GM19328 (cell line): Measurements from ENCODE around the gene SMIM20.
"Not testable (repeated sequence)": the region's sequence is repeated elsewhere in the genome, so short reads cannot be mapped to it uniquely, and the experiment has no call there.

Experiments used
- ATAC-seq: cut with Tn5 transposase; IDR thresholded peaks from one replicate; pipeline ENCODE4 v1.9.1; 2021; ENCODE audit warnings: mild to moderate bottlenecking, moderate library complexity; ENCODE audit not compliant: unreplicated experiment

Gene SMIM20

DNA sequence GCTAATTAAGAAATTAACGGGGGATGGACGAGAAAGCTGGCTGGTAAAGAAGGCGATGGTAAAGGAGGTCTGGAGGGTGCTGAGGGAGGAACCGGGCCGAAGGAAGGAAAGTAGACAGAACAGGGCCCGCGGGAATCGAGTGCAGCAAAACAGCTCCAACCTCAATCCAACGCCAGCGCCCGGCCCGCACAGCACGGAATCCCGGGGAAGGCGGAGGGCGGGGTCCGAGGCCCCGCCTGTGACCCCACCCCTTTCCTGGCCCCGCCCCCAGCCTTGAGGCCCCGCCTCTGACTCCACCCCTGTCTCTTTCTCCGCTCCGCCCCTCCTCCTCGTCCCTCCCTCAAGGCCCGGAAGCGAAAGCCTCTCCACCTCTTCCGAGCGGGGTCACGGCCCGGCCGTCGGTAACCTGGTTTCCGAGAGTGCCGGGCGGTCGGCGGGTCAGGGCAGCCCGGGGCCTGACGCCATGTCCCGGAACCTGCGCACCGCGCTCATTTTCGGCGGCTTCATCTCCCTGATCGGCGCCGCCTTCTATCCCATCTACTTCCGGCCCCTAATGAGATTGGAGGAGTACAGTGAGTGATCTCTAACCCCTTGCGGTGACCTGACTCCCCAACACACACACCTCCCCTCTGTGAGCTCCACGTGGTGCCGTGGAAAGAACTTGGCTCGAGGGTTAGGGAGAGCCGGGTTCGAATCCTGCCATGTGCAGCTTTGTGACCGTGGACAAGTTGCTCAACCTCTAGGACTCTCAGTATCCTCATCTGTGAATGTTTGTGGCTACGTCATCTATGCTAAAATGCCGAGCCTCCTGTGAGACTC lies at the start of gene SMIM20:
SMIM20 (plus strand) TSS at position 370 of the 819 bp plus-strand sequence; CDS start at position 464, 94 bp downstream.
- peak; percentile 94 for ATAC-seq

DNA sequence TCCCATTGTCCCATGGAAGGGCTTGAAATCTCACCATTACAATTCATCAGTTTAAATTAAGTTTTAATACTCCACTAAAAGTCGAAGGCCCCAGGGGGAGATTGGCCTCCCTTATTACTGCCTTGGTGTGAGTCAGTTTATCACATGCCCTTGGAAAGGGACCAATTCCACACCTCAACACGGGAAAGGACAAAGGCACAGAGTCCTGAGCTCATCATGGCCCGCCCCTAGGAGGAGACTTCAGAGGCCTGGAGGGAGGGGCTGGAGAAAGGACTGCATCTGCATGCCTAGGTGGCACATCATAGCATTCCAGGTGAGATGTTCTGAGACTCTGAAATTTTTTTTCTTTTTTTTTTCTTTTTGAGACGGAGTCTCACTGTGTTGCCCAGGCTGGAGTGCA lies 48.4 kb upstream of the SMIM20 start:
- ATAC-seq: no peak

DNA sequence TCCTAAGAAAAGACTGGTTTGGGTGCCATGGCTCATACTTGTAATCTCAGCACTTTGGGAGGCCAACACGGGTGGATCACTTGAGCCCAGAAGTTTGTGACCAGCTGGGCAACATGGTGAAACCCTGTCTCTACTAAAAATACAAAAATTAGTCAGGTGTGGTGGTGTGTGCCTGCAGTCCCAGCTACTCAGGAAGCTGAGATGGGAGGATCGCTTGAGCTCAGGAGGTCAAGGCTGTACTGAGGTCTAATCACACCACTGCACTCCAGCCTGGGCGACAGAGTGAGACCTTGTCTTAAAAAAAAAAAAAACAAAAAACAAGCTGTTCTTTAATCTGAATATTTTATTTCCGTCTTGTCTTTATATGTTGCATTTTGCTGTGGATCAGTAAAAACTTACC lies 47.6 kb upstream of the SMIM20 start:
- not testable (repeated sequence) for ATAC-seq

DNA sequence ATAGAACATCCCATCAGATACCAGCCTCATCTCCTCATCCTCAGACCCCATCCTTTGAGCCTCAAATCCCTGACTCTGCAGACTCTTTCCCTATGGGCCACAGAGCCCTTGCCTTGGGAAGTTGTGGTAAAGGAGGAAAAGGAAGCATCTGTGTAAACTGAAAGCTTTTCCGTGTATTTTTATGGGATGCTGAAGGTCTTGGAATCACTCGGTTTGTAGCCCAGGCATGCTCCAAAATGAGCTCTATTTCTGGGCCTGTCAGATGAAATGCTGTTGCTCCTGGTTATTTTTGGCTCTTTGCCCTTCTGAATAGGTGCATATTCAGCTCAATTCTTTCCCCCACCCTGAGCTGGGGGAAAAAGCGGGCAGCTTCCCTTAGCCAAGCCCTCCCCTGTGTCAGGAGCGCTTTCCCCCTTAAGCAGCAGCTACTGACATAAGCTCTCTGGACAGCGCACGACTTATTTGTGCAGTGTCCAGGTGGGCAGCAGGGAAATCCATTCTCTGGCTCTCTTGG lies 46.2 kb upstream of the SMIM20 start:
- no peak for ATAC-seq

DNA sequence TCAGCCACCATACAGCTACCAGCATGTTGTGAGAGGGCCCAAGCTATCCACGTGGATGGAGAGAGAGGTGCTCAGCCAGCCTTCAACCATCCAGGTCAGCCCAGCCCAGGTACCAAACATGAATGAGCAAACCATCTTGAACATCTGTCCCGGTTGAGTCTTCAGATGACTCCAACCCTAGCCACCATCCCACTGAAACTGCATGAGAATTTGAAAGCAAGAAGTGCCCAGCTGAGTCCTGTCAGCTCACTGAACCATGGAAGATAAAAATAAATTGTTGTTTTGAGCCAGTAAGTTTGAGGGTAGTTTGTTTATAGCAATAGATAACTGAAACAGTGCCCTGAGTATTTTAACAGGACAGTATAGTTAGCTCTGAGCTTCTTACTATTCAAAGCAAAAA lies 43.9 kb upstream of the SMIM20 start:
- no peak for ATAC-seq

DNA sequence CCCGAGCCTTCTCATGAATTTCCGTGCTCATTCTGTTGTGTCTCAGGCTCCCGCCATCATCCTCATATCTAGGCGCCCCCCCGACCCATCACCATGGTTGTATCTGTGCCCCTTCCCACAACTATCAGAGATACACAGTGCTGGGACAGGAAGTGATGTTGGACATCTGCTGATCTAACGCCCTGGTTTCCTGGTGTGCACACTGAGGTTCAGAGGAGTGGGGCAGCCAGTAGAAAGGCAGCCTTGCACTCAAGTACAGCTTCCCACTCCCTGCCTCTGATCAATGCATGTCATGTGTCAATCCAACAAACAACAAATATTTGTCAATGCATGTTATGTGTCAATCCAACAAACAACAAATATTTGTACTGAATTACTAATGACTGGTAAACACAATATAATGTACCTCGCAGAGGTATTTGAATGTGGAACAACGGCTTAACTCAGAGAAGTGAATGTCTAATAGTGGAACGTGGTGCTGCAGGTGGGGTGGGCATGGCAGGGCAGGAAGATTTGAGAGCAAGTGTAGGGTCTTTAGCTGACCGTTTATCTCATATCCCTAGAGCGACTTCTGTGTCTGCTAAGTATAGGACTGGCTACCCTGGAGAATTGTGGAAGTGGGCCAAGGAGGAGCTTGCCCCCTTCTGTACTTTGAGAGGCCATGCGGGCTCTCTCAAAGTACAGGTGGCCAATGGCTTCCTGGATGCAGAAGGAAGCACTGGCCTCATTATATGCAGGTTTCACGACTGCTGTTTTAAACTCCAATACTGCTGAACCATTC lies 41.0 kb upstream of the SMIM20 start:
- no peak for ATAC-seq

DNA sequence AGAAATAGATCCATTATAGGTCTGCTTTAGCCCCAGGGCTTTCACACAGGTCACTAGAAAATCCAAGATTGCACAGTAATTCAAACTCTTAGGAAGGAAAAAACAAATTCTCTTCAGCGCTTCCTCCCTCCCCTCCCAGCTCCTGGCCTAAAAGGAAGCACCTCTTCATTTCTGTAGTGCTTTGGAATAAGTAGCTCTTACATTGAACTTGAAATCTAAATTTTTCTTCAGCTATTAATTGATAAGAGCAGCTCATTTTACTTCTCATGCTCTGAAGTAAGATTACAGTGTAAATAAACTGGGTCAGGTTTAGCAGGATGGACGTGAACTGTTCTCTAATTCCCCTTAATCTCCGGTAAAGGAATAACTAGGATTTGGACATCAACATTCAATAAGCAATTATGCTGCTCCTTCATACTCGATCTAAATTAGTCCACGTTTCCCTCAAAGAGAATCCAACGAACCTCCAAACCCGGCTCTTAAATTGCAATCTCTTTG lies 40.3 kb upstream of the SMIM20 start:
- ATAC-seq: no peak

DNA sequence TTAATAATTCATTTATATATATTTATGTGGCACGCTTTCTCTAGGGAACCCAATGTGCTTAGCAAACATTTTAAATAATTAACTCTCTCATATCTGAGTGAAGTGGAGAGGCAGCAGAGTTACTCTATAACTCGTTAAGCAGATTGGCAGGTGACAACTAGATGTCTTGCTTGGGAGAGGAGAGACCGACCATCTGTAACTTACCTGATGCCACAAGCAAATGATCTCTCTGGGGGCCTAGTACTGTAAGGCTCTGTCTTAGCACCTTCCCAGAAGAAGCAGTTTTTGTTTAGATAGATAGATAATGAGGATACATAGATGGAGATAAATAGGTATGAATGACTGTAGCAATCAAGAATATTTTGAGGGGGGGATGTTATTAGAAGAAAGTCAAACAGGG lies 39.4 kb upstream of the SMIM20 start:
- ATAC-seq: no peak

DNA sequence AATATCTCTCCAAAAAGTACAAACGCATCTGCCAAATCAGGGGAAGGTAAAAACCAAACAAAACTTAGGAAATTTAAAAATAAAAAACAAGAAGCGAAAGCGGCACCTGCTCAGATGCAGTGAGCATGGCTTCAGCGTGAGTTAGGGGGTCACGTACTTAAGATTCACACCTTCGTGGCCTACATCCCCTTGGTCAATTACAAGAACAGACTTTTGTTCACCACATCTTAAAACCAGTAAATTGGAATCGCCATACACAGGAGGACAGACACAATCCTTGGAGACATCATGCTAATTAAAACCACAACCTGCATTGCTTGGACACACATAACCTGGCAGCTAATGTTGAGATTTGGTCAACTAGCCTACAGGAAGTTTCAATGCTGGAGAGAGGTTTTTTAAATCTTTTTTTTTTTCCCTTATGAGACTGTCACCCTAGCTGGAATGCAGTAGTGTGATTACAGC lies 38.7 kb upstream of the SMIM20 start:
- no peak for ATAC-seq

DNA sequence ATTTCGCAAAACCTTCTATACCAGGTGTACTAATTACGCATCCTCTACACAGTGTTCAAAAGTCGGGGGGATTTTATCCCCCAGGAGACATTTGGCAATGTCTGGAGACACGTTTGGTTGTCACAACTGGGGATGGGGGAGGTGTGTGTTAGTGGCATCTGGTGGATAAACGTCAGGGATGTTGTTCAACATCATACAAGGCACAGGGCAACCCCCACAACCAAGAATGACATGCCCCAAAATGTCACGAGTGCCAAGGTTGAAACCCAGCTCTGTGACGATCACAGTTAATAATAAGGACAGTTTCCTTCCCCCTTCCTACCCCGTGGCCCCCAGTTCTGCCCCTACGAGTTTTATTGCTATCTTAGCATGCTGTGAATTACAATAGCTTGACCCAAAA lies 35.3 kb upstream of the SMIM20 start:
- ATAC-seq: no peak

DNA sequence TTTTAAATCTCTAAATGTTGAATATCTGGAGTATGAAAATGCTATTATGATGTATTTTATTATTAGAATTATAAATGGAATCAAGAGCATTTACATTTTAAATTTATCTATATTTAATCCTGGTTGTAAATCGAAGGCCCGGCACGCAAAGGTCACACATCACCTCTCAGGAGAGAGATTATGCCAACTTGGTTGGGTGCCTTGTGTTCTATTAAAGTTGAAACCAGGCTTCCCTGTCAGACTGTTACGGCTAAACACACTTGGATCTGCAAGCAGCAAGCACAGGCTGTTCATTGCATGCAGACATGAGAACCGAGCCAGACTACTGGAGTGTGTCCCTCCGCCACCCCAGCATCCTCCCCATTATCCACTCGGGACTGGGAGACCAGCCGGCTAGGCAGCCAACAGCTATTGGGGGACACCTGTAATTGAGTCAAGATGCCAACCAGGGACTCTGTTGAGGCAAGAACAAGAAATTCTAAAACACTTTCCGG lies 34.9 kb upstream of the SMIM20 start:
- no peak for ATAC-seq

DNA sequence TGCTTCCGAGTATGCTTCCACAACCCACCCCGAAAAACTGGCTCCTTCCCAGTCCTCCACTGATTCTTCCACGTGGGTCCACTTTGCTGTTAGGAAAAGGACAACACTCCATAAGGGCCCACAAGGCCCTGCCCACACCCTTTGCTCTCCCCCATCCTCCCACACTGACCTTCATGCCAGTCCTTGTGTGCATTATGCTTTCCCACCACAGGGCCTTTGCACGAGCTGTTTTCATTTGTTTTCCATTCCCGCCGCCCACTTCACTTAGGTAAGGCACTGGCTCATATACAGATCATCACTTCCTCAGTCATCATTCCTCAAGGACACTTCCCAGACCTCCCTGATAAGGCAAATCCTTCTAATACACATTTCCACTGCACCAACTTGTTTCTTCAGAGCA lies 34.4 kb upstream of the SMIM20 start:
- no peak for ATAC-seq

DNA sequence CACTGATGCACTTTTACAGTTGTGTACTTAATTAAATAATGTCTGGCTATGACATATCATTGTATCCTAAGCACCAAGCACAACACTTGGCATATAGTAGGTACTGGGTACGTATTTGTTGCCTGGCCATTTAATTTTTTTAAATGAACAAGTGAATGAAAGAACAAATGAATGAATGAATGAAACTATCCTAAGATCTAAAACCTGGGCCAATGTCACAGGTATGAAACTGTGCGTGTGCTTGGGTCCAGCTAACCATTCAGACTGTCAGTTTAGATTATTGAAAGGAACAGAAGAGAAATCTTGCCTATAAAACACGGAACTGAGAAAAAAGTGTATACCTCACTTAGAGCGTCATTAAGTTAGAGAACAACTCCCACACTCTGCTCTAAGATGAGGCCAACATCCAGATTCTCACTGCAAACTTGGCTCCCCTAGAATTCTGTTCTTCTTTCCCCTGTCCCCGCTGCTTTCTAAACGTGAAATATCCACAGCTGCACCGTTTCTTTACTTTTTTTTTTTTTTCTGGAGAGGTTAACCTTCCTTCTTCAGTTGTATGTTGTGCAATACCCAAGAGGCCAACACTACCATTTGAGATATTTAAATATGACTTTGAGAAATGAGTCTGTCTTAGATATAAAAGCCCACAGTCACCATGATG lies 33.9 kb upstream of the SMIM20 start:
- peak; percentile 58 for ATAC-seq

DNA sequence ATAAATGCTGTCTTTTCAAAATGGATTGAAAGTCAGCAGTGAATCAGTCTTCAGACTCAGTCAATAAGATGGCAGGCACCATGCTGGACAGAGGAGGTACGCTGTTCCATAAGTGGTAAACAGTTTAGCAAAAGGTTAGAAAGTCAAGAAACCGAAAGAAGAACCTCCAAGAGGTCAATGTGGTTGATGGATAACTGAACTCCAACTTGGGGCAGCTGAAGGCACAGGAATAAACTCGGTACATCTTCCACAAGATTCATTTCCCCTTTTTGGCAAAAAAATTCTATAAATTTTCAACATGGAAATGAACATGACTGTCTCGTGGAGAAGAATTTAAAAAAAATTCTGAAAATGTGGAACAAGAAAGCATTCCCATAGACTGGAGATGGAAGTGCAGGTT lies 32.8 kb upstream of the SMIM20 start:
- no peak for ATAC-seq

DNA sequence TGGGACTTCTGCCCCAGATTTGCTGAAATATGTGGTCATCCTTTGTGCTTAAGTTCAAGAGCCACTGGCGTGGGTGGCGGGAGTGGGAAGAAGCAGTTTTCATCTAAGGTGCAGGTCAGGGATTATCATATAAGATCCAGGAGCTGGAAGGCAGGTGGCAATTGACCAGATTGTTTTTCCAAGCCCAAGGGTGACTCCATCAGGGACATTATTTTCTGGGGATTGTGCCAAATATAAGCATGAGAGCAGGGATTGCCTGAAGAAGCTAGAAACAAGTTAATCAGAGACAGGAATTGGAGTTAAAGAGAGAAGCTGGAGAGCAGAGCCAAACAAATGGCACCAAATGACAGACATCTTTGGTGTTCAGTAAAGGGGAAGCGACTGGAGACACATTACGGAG lies 31.8 kb upstream of the SMIM20 start:
- ATAC-seq: no peak

DNA sequence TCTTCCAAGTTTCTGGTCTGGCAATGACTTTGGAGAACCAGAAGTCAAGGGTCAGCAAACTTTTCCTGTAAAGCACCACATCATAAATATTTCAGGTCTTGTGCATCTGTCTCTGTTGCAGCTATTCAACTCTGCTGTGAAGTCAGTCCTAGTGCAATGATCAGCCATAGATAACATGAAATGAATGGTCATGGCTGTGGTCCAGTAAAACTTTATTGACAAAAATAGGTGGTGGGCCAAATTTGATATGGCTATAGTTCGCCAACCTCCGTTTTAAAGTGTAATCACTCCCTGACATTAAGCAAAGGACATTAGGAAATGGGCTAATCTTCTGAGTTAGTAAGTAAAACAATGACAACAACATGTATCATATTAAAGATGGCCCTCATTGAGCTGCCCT lies 30.5 kb upstream of the SMIM20 start:
- no peak for ATAC-seq

DNA sequence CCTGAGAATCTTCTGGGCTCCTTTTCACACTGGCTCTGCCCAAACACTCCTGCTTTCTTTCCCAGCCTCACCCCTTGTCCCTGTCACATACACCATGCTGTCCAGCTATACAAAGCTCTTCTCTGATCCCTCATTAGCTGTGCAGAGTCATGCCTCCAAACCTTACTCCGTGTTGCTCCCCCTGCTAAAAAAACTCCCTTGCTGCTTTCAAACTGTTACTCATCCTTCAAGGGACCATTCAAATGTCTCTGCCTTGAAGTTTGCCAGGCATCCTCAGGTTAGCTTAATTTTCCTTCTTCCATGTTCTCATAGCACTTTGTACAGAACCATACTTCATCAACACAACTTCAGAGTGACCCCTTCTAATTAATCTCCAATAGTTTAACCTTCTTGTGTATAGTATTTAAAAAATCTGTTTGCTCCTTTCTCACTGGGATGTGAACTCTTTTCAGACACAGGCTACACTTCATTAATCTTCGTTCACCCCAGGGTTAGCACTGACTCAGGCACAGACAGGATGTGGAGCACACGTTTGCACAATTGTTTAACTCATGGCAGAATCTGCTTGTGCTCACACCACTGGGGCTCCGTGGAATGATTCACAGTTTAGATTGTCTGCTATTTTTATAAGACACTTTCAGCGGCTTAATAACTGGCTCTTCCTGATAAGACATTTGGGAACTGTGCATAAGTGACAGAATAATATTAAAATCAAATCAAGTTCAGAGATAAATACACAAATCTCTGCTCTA lies 29.8 kb upstream of the SMIM20 start:
- ATAC-seq: no peak

DNA sequence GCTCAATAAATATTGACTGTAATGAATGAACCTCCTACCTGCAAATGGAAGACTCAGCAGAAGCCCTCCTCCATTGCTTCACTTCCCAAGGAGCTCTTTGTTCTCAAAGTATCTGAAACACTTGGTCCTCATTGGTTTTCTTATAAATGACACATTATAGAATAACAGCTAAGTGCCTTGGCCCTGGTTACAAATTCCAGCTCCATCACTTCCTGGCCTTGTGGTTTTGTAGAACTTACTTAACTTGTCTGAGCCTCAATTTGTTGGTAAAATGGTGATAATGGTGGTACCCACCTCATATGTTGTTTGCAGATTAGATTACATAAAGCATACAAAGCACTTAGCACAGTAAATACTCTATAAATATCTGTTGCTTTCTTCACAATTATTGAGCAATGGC lies 25.2 kb upstream of the SMIM20 start:
- ATAC-seq: no peak

DNA sequence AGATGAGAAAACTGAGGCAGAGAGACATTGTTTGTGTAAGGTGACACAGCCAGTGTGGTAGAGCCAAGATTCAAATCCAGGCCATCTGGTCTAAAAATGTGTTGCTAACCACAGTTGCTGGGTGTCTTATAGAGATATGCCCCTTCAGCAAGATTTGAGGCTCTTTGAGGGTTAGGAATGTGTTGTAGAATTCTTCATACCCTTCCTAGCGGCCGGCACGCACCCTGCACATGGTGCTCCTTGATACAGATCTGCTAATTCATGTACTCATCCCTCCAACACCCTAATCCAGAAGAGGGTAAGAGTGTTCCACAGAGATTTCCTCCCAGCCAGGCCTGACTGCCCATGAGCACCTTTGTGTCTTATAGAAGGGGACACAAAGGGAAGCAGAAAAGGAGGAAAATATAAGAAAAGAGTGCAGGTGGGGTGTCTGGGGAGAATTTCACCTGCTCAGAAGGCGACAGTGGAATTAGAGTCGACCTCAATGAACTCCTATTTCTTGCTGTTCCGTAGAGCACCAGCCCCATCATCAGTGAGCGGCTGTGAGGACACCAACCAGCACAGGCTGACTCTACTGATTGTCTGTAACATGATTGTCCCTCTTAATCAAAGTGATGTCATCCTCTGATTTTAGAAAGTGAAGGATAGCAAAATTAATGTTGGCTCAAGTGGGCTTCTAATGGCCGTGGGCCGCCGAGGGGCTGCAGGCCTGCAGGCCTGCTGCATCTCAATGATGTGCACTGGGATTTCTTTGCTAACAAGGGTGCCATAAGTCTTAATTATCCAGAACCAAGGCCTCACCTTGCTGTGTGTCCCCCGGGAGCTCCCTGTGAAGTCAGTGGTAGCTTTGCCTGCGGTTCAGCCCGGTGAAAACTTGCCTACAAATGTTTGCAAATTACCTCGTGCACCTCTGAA lies 24.2 kb upstream of the SMIM20 start:
- no peak for ATAC-seq
